K562 (cell line): ENCODE measurements around the gene BTF3L4. TPM values are rescaled to one million over a fixed set of nuclear protein-coding genes. Genes with fewer than 3 reads are reported as not detected.

Experiments used
- CREM ChIP-seq: IDR thresholded peaks from 2 replicates; pipeline ENCODE4 v1.6.1; 2014; ENCODE audit warnings: antibody characterized with exemption, low read depth
- ELF4 ChIP-seq: fragments of 450-650 bp; formaldehyde crosslinking; IDR thresholded peaks from 2 replicates; pipeline ENCODE4 v1.4.0; 2022; ENCODE audit warnings: missing genetic modification characterization
- MAX ChIP-seq: sonication (generic); formaldehyde crosslinking; IDR thresholded peaks from 2 replicates; pipeline ENCODE4 v1.9.0; 2022; ENCODE audit warnings: mild to moderate bottlenecking, missing genetic modification reagents
- MNT ChIP-seq, 2 experiments: fragments of 450-650 bp; conservative IDR thresholded peaks; 2 replicates each; pipeline ENCODE4 v1.6.1; 2017; ENCODE audit warnings: mild to moderate bottlenecking in 2 of 2, moderate library complexity in 2 of 2
- RFX7 ChIP-seq: fragments of 250-450 bp; sonication (Bioruptor Pico); IDR thresholded peaks from 2 replicates; pipeline ENCODE4 v1.5.1; 2021; ENCODE audit warnings: mild to moderate bottlenecking
- SP1 ChIP-seq: sonication (generic); formaldehyde crosslinking; IDR thresholded peaks from 2 replicates; pipeline ENCODE4 v1.8.1; 2022; ENCODE audit warnings: mild to moderate bottlenecking, missing genetic modification reagents
- SREBF1 ChIP-seq: fragments of 150-350 bp; IDR thresholded peaks from 2 replicates; pipeline ENCODE4 v1.6.1; 2014; ENCODE audit warnings: antibody characterized with exemption, low read depth, low read length, borderline replicate concordance
- ZBTB2 ChIP-seq: fragments of 450-650 bp; IDR thresholded peaks from 2 replicates; pipeline ENCODE4 v1.6.1; 2016; ENCODE audit warnings: antibody characterized with exemption
- ZNF449 ChIP-seq: fragments of 250-450 bp; sonication (Bioruptor Pico); IDR thresholded peaks from 2 replicates; pipeline ENCODE4 v1.8.0; 2022; ENCODE audit warnings: moderate library complexity, mild to moderate bottlenecking, inconsistent platforms
- ZNF586 ChIP-seq: fragments of 450-650 bp; formaldehyde crosslinking; conservative IDR thresholded peaks from 2 replicates; pipeline ENCODE4 v1.4.0; 2020; ENCODE audit warnings: mild to moderate bottlenecking, moderate library complexity
- ZNF764 ChIP-seq: fragments of 250-450 bp; sonication (Bioruptor Pico); IDR thresholded peaks from 2 replicates; pipeline ENCODE4 v1.4.0; 2020; ENCODE audit warnings: low read depth, mild to moderate bottlenecking, moderate library complexity
- ZNF780A ChIP-seq: fragments of 250-450 bp; sonication (Bioruptor Pico); IDR thresholded peaks from 2 replicates; pipeline ENCODE4 v1.5.0; 2021; ENCODE audit warnings: mild to moderate bottlenecking
- polyA plus RNA-seq, 8 experiments: library from polyadenylated mRNA; depleted of rRNA in 4 of 8; stranded (reverse) in 5 of 8; unstranded in 3 of 8; fragments of >200 nt; fragmentation: Nextera tagmentation in 2 of 8; fragmentation: Illumina TruSeq in 1 of 8; extraction: Ambion mirVana in 2 of 8; extraction: Trizol in 1 of 8; gene quantifications; 2 replicates each; pipeline versions ENCODE4 v1.2.1 to v1.2.3, GENCODE V29; 2011 to 2014; ENCODE audit warnings: inconsistent platforms in 1 of 8, missing spikeins in 1 of 8
- total RNA-seq, 7 experiments: library from RNA; depleted of rRNA in 6 of 7; stranded (reverse); fragments of >200 nt in 6 of 7; fragmentation: Illumina TruSeq in 2 of 7; extraction: Trizol in 2 of 7; gene quantifications; 2 replicates each; pipeline versions ENCODE4 v1.2.1 to v1.2.3, GENCODE V29; 2011 to 2021; ENCODE audit warnings: low replicate concordance in 1 of 7
- TF ChIP-seq, protein P1 (sequence below): fragments of 250-450 bp; sonication (Bioruptor Pico); IDR thresholded peaks from 2 replicates; pipeline ENCODE4 v1.4.0; 2020
- TF ChIP-seq, protein P2 (sequence below), 3 experiments: fragments of 200-800 bp in 1 of 3; sonication (Bioruptor generic) in 1 of 3; sonication (generic) in 1 of 3; formaldehyde crosslinking in 1 of 3; IDR thresholded peaks; 2 replicates each; pipeline versions ENCODE4 v1.6.1 to v1.8.0; 2016 to 2022; ENCODE audit warnings: mild to moderate bottlenecking in 2 of 3, missing compliant biosample characterization in 2 of 3, missing genetic modification characterization in 2 of 3, missing genetic modification reagents in 1 of 3
- TF ChIP-seq, protein P3 (sequence below), 2 experiments: fragments of 450-650 bp; IDR thresholded peaks; 2 replicates each; pipeline ENCODE4 v1.6.1; 2016

BTF3L4 gene
- total and polyA plus RNA-seq, 9 of the 15 experiments (the other 6 are each of a cell fraction or from before 2014, with no cell fraction given), result 40.1 to 106 (median 88.8) TPM

GRCh38 chr1:52033190-52034049 is 22.7 kb upstream of the BTF3L4 start, which contains the start of gene KTI12 (continued):
- TF ChIP-seq, protein P1, sequence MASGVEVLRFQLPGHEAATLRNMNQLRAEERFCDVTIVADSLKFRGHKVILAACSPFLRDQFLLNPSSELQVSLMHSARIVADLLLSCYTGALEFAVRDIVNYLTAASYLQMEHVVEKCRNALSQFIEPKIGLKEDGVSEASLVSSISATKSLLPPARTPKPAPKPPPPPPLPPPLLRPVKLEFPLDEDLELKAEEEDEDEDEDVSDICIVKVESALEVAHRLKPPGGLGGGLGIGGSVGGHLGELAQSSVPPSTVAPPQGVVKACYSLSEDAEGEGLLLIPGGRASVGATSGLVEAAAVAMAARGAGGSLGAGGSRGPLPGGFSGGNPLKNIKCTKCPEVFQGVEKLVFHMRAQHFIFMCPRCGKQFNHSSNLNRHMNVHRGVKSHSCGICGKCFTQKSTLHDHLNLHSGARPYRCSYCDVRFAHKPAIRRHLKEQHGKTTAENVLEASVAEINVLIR (CRISPR knock-in tag), result peak; percentile 62
- TF ChIP-seq SP1 (CRISPR knock-in tag) (peak; percentile 82), SREBF1 (no peak), RFX7 (CRISPR knock-in tag) (no peak), ZNF449 (CRISPR knock-in tag) (no peak), MNT (conservative IDR thresholded peaks at IDR 0.05) (peak; percentile 88 to 94), MAX (peak; percentile 94), ELF4 (CRISPR knock-in tag) (peak; percentile 95), ZBTB2 (peak; percentile 78; the same call in 1 of the 2 replicates), ZNF586 (CRISPR knock-in tag) (no peak), ZNF764 (no peak), CREM (peak; percentile 92), ZNF780A (CRISPR knock-in tag) (no peak; the same call in 1 of the 2 replicates)
- TF ChIP-seq, protein P2, sequence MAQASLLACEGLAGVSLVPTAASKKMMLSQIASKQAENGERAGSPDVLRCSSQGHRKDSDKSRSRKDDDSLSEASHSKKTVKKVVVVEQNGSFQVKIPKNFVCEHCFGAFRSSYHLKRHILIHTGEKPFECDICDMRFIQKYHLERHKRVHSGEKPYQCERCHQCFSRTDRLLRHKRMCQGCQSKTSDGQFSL (CRISPR knock-in tag; IDR thresholded peaks at IDR 0.05), result no peak
- TF ChIP-seq, protein P2 (tag; IDR thresholded peaks at IDR 0.05), result no peak
- TF ChIP-seq, protein P3, sequence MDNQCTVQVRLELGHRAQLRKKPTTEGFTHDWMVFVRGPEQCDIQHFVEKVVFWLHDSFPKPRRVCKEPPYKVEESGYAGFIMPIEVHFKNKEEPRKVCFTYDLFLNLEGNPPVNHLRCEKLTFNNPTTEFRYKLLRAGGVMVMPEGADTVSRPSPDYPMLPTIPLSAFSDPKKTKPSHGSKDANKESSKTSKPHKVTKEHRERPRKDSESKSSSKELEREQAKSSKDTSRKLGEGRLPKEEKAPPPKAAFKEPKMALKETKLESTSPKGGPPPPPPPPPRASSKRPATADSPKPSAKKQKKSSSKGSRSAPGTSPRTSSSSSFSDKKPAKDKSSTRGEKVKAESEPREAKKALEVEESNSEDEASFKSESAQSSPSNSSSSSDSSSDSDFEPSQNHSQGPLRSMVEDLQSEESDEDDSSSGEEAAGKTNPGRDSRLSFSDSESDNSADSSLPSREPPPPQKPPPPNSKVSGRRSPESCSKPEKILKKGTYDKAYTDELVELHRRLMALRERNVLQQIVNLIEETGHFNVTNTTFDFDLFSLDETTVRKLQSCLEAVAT (IDR thresholded peaks at IDR 0.05), result peak in 1 of 2 experiments; percentile 24; a peak in 2 of 4 replicates
